Measurements from ENCODE around the gene IFNL4. TPM values are rescaled to one million over a fixed set of nuclear protein-coding genes. Genes with fewer than 3 reads are reported as not detected.

Gene IFNL4
- total and polyA plus RNA-seq, 9 of the 15 experiments (the other 6 are each of a cell fraction or from before 2014, with no cell fraction given): not detected

- H3K4me2 ChIP-seq (ENCODE audit: insufficient read depth, low read length): no peak overlapping the region
- H3K9me1 ChIP-seq (ENCODE audit: control insufficient read depth, insufficient read depth, low read length): no peaks in the 10 kb centered on the region
- no peaks in the 10 kb centered on the region for H4K20me1 ChIP-seq (replicated peaks; ENCODE audit: control insufficient read depth, insufficient read depth, low read length)
- no peaks in the 10 kb centered on the region for H3K36me3 ChIP-seq (ENCODE audit: control insufficient read depth, insufficient read depth, low read length)
- intact Hi-C loops (cut with micrococcal nuclease): no loop called here
- peaks cover 17 to 32% of the 10 kb centered on the region in 2 experiments; a peak in 4 of 5 replicates for H3K4me1 ChIP-seq (replicated peaks in 1 of 2; ENCODE audit: control insufficient read depth in 2 of 2, insufficient read depth in 2 of 2, low read length in 2 of 2)
- ATAC-seq (no peak), DNase-seq (ENCODE audit: extremely low read depth in 1 of 4, low spot score in 3 of 4) (no peak), FAIRE-seq (no peak)
- H3K27me3 ChIP-seq (ENCODE audit: control insufficient read depth in 2 of 2, insufficient read depth in 2 of 2, low read length in 2 of 2): no peaks in the 10 kb centered on the region
- no peak overlapping the region for H3K4me3 ChIP-seq
- H3K9ac ChIP-seq (ENCODE audit: insufficient read depth in 1 of 2, low read depth in 2 of 2, low read length in 2 of 2): no peak overlapping the region
- CTCF ChIA-PET (ENCODE audit: low intra/inter-chr PET ratio): no interaction called here
- H2AFZ ChIP-seq (ENCODE audit: low read depth, low read length): no peak overlapping the region
- no peaks in the 10 kb centered on the region for H3K9me3 ChIP-seq (replicated peaks; ENCODE audit: control insufficient read depth, insufficient read depth, low read depth, low read length)
- no TSS peak for BruUV-seq (replicated peaks)
- in situ Hi-C loops (cut with MboI): no loop called here
- POLR2A ChIA-PET: interaction anchor here (0.6 kb wide), 1 partner anchor 153 kb away, joined by 3 read pairs; no protein-coding TSS in a partner anchor
- TF ChIP-seq KDM1A (IDR thresholded peaks at IDR 0.05) (0 out of 4 replicates have a peak, but pooled peaks of 1 of the 2 experiments have one; percentile 11), BCOR (IDR thresholded peaks at IDR 0.05) (0 out of 2 replicates have a peak, but pooled peaks have one; percentile 31), SREBF1 (IDR thresholded peaks at IDR 0.05; ENCODE audit: borderline replicate concordance, low read depth, low read length) (no peak), CXXC5 (CRISPR knock-in tag; IDR thresholded peaks at IDR 0.05) (no peak), RBM25 (IDR thresholded peaks at IDR 0.05; ENCODE audit: low read depth, low read length, severe bottlenecking) (peak; percentile 72), RFX5 (IDR thresholded peaks at IDR 0.05; ENCODE audit: low read depth, low read length) (peak; percentile 75), MXD1 (CRISPR knock-in tag; IDR thresholded peaks at IDR 0.05; ENCODE audit: borderline replicate concordance, poor library complexity, severe bottlenecking) (no peak), SNRNP70 (optimal IDR thresholded peaks at IDR 0.05; ENCODE audit: low read depth, low read length) (no peak), ETV5 (CRISPR knock-in tag; IDR thresholded peaks at IDR 0.05; ENCODE audit: low read depth) (no peak)
- 79% methylated on average over 3 of the region's 3 CpGs for WGBS (ENCODE audit: insufficient coverage, low coverage, missing lambda C conversion rate)
- no peaks in the 10 kb centered on the region for H3K79me2 ChIP-seq (ENCODE audit: control insufficient read depth, insufficient read depth, low read length)
- no peak overlapping the region for H3K27ac ChIP-seq (ENCODE audit: extremely low read depth, low read depth, low read length)
Measured at GRCh38 chr19:39261704-39262103, 13.0 kb upstream of the IFNL4 start.

Data from K562 (cell line).